MG63 (cell line): Measurements from ENCODE around the gene ICOSLG. TPM values are rescaled to one million over a fixed set of nuclear protein-coding genes. Genes with fewer than 3 reads are reported as not detected.
"Not testable (repeated sequence)": the region's sequence is repeated elsewhere in the genome, so short reads cannot be mapped to it uniquely, and the experiment has no call there.

Experiments
- DNase-seq: peaks from one replicate; pipeline ENCODE4 v3.0.0-alpha.2; 2020
- H3K27me3 ChIP-seq: fragments of 250-450 bp; sonication (Bioruptor Pico); 2 replicates; pipeline ENCODE4 v1.5.1; 2020; ENCODE audit warnings: mild to moderate bottlenecking, moderate library complexity
- H3K36me3 ChIP-seq: fragments of 250-450 bp; sonication (Bioruptor Pico); 2 replicates; pipeline ENCODE4 v1.5.1; 2020; ENCODE audit warnings: mild to moderate bottlenecking, moderate library complexity
- H3K4me3 ChIP-seq: fragments of 250-450 bp; sonication (Bioruptor Pico); 2 replicates; pipeline ENCODE4 v1.5.1; 2020; ENCODE audit warnings: mild to moderate bottlenecking, moderate library complexity
- H3K9me3 ChIP-seq: fragments of 250-450 bp; sonication (Bioruptor Pico); 2 replicates; pipeline ENCODE4 v1.5.1; 2020; ENCODE audit warnings: mild to moderate bottlenecking, moderate library complexity
- total RNA-seq: library from RNA; depleted of rRNA; stranded (reverse); fragments of >200 nt; shearing (Covaris generic); gene quantifications from 2 replicates; pipeline ENCODE4 v1.2.3, GENCODE V29; 2014; ENCODE audit warnings: low replicate concordance; rRNA removed

The ICOSLG gene
- 0.10 and 0.30 TPM in 2 replicates for total RNA-seq

GRCh38 chr21:44240842-44241241 is at the start of gene ICOSLG:
Gene ICOSLG (minus strand): TSS chr21:44240943. CDS start chr21:44240817, 126 bp downstream.
- not testable (repeated sequence) for H3K9me3 ChIP-seq, H3K36me3 ChIP-seq, H3K4me3 ChIP-seq, H3K27me3 ChIP-seq, DNase-seq

GRCh38 chr21:44289381-44290010 is 48.8 kb upstream of the ICOSLG start:
- no peak overlapping the region for H3K4me3 ChIP-seq
- DNase-seq, result no peak
- no peaks in the 10 kb centered on the region; the same call in 1 of the 2 replicates for H3K27me3 ChIP-seq
- no peaks in the 10 kb centered on the region for H3K36me3 ChIP-seq
- no peaks in the 10 kb centered on the region for H3K9me3 ChIP-seq

- Histone ChIP-seq H3K4me3 (no peak overlapping the region), H3K27me3 (no peaks in the 10 kb centered on the region; the same call in 1 of the 2 replicates), H3K9me3 (no peaks in the 10 kb centered on the region), H3K36me3 (no peaks in the 10 kb centered on the region)
- no peak for DNase-seq
Observed at GRCh38 chr21:44288251-44289110, 47.7 kb upstream of the ICOSLG start.

GRCh38 chr21:44286716-44287632 is 46.2 kb upstream of the ICOSLG start:
- no peaks in the 10 kb centered on the region; the same call in 1 of the 2 replicates for H3K27me3 ChIP-seq
- no peak overlapping the region for H3K4me3 ChIP-seq
- DNase-seq, result no peak
- no peaks in the 10 kb centered on the region for H3K36me3 ChIP-seq
- H3K9me3 ChIP-seq, result no peaks in the 10 kb centered on the region

- no peak for DNase-seq
- no peaks in the 10 kb centered on the region for H3K36me3 ChIP-seq
- H3K27me3 ChIP-seq, result no peaks in the 10 kb centered on the region; the same call in 1 of the 2 replicates
- H3K4me3 ChIP-seq, result no peak overlapping the region
- no peaks in the 10 kb centered on the region for H3K9me3 ChIP-seq
Observed at GRCh38 chr21:44286086-44286715, 45.5 kb upstream of the ICOSLG start.

GRCh38 chr21:44285138-44285992 is 44.6 kb upstream of the ICOSLG start, which contains the start of gene AIRE:
Gene AIRE (plus strand): TSS chr21:44285876. CDS start chr21:44286007, 131 bp downstream.
- Histone ChIP-seq H3K9me3 (no peaks in the 10 kb centered on the region), H3K27me3 (no peaks in the 10 kb centered on the region; the same call in 1 of the 2 replicates), H3K4me3 (no peak within 1 kb of the TSS), H3K36me3 (no peaks in the 10 kb centered on the region)
- no peak for DNase-seq

GRCh38 chr21:44283948-44284347 is 43.2 kb upstream of the ICOSLG start:
- no peaks in the 10 kb centered on the region for H3K9me3 ChIP-seq
- no peaks in the 10 kb centered on the region; the same call in 1 of the 2 replicates for H3K27me3 ChIP-seq
- no peak for DNase-seq
- no peak overlapping the region for H3K4me3 ChIP-seq
- H3K36me3 ChIP-seq, result no peaks in the 10 kb centered on the region

GRCh38 chr21:44283211-44283785 is 42.6 kb upstream of the ICOSLG start:
- not testable (repeated sequence) for H3K27me3 ChIP-seq, H3K9me3 ChIP-seq, H3K36me3 ChIP-seq, H3K4me3 ChIP-seq, DNase-seq

GRCh38 chr21:44282370-44282769 is 41.6 kb upstream of the ICOSLG start:
- no peaks in the 10 kb centered on the region for H3K36me3 ChIP-seq
- DNase-seq, result no peak
- H3K4me3 ChIP-seq, result no peak overlapping the region
- no peaks in the 10 kb centered on the region; the same call in 1 of the 2 replicates for H3K27me3 ChIP-seq
- no peaks in the 10 kb centered on the region for H3K9me3 ChIP-seq

GRCh38 chr21:44281801-44282200 is 41.1 kb upstream of the ICOSLG start:
- no peak overlapping the region for H3K4me3 ChIP-seq
- no peak for DNase-seq
- no peaks in the 10 kb centered on the region for H3K36me3 ChIP-seq
- no peaks in the 10 kb centered on the region for H3K9me3 ChIP-seq
- peaks cover 1% of the 10 kb centered on the region; the same call in 1 of the 2 replicates for H3K27me3 ChIP-seq

GRCh38 chr21:44279354-44280260 is 38.9 kb upstream of the ICOSLG start:
- Histone ChIP-seq H3K4me3 (no peak overlapping the region), H3K36me3 (no peaks in the 10 kb centered on the region), H3K9me3 (peaks cover 2% of the 10 kb centered on the region; the same call in 1 of the 2 replicates), H3K27me3 (peaks cover 4% of the 10 kb centered on the region; the same call in 1 of the 2 replicates)
- no peak for DNase-seq

GRCh38 chr21:44275041-44275440 is 34.3 kb upstream of the ICOSLG start:
- H3K27me3 ChIP-seq, result peaks cover 9% of the 10 kb centered on the region; the same call in 1 of the 2 replicates
- H3K36me3 ChIP-seq, result no peaks in the 10 kb centered on the region

GRCh38 chr21:44273046-44273445 is 32.3 kb upstream of the ICOSLG start:
- Histone ChIP-seq H3K4me3 (no peak overlapping the region), H3K36me3 (no peaks in the 10 kb centered on the region), H3K27me3 (peaks cover 9% of the 10 kb centered on the region; the same call in 1 of the 2 replicates), H3K9me3 (peaks cover 2% of the 10 kb centered on the region; the same call in 1 of the 2 replicates)
- DNase-seq, result no peak

More at GRCh38 chr21:44275041-44275440, 34.3 kb upstream of the ICOSLG start:
- no peak for DNase-seq
- Histone ChIP-seq H3K4me3 (no peak overlapping the region), H3K9me3 (peaks cover 2% of the 10 kb centered on the region; the same call in 1 of the 2 replicates)
